Measurements from ENCODE around the gene HLA-DMB. TPM values are rescaled to one million over a fixed set of nuclear protein-coding genes. Genes with fewer than 3 reads are reported as not detected.
A peak's percentile ranks its signal among the peaks of the same experiment; 100 is the strongest.

HLA-DMB gene
- total RNA-seq = 10 to 100 TPM; 15.0 to 30.2 (median 18.1) TPM

DNA sequence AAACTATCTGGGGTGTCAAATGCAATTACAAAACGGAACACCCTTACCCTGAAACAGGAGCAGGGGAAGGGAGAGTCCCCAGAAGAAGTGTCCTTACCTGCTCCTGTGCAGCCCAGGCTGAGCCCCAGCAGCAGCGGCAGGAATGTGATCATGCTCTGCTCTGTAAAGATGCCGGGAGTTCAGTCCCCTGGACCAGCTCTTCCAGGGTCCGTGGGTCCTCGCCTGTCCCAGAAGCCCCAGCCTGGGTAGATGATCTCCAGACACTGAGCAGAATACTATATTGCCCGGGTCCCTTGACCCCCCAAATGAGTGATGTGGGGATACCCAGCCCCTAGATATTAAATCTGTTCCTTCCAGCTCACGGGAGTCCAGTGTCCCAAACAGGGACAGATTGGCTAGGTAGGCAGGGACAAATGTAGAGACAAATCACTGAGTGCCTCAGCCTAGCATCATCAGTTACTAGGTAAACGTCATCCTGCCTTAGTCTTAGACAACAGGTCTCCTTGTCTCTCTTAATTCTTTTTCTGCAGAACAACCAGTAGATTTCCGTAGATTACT is at the start of gene HLA-DMB:
Gene HLA-DMB (minus strand): TSS at position 373 of the 558 bp plus-strand sequence. CDS start 221 bp downstream, at position 152.
- peaks cover 5% of the 10 kb centered on the region for H3K27me3 ChIP-seq
- H3K27ac ChIP-seq = peak within 1 kb of the TSS; percentile 39
- no peak for TF ChIP-seq EP300 (IDR thresholded peaks at IDR 0.05)
- TF ChIP-seq POLR2AphosphoS5 (IDR thresholded peaks at IDR 0.05) = no peak
- TF ChIP-seq, protein P1, sequence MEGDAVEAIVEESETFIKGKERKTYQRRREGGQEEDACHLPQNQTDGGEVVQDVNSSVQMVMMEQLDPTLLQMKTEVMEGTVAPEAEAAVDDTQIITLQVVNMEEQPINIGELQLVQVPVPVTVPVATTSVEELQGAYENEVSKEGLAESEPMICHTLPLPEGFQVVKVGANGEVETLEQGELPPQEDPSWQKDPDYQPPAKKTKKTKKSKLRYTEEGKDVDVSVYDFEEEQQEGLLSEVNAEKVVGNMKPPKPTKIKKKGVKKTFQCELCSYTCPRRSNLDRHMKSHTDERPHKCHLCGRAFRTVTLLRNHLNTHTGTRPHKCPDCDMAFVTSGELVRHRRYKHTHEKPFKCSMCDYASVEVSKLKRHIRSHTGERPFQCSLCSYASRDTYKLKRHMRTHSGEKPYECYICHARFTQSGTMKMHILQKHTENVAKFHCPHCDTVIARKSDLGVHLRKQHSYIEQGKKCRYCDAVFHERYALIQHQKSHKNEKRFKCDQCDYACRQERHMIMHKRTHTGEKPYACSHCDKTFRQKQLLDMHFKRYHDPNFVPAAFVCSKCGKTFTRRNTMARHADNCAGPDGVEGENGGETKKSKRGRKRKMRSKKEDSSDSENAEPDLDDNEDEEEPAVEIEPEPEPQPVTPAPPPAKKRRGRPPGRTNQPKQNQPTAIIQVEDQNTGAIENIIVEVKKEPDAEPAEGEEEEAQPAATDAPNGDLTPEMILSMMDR (IDR thresholded peaks at IDR 0.05) = no peak
- no peak for TF ChIP-seq POLR2A (IDR thresholded peaks at IDR 0.05)
- H3K4me3 ChIP-seq = peak within 1 kb of the TSS; percentile 52
- no peak for DNase-seq (ENCODE audit: low spot score in 2 of 2)
- no peaks in the 10 kb centered on the region for H3K9me3 ChIP-seq
- H3K4me1 ChIP-seq = peaks cover 10% of the 10 kb centered on the region
- no peaks in the 10 kb centered on the region for H3K36me3 ChIP-seq
- 13% methylated on average over 9 of the region's 9 CpGs for WGBS

- Histone ChIP-seq H3K36me3 (no peaks in the 10 kb centered on the region), H3K27me3 (peaks cover 10% of the 10 kb centered on the region), H3K4me3 (no peak overlapping the region), H3K27ac (no peak overlapping the region), H3K9me3 (no peaks in the 10 kb centered on the region), H3K4me1 (peaks cover 6% of the 10 kb centered on the region)
- TF ChIP-seq, protein P1 (IDR thresholded peaks at IDR 0.05) = no peak
- TF ChIP-seq EP300 (IDR thresholded peaks at IDR 0.05) (no peak), POLR2A (IDR thresholded peaks at IDR 0.05) (no peak), POLR2AphosphoS5 (IDR thresholded peaks at IDR 0.05) (no peak)
- WGBS = 95% methylated on average over 1 of the region's 1 CpG
- DNase-seq (ENCODE audit: low spot score in 2 of 2) = no peak
Observed at GRCh38 chr6:32989368-32989767, 48.5 kb upstream of the HLA-DMB start.

DNA sequence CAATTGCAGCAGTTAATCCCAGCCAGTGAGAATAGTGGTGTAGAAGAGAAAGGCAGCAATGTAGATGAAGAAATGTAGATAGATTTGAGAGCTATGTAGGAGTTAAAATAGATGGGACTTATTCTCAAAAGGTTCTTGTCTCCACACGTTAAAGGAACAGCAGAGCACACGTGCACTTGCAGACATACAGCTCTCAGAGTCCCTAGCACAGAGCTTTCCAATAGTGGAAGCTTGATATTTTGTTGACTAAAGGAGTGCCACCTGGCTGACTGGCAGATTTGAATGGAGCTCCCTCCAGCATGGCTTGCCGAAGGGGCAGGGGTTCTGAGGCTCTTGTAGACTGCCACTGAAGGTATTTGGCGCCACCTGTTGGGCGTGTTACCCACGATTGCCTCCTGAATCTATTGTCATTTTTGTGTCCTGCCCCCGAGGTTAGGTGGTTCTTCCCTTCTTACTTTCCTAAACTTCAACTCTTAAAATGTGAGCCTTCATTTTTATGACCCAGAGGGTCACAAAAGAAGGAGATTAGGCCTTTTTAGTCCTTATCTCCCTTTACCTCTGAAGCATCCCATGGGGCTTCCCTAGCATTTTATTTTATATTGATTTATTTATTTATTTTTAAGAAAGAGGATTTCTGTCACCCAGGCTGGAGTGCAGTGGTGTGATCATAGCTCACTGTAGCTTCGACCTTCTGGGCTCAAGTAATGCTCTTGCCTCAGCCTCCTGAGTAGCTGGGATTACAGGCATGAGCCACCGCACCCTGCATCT is 44.0 kb upstream of the HLA-DMB start:
- Histone ChIP-seq H3K36me3 (peaks cover 26% of the 10 kb centered on the region), H3K4me1 (peaks cover 15% of the 10 kb centered on the region), H3K27ac (no peak overlapping the region), H3K27me3 (no peaks in the 10 kb centered on the region), H3K4me3 (no peak overlapping the region), H3K9me3 (no peaks in the 10 kb centered on the region)
- TF ChIP-seq, protein P1 (IDR thresholded peaks at IDR 0.05) = peak; percentile 75 to 85
- no peak for TF ChIP-seq POLR2A (IDR thresholded peaks at IDR 0.05)
- DNase-seq (ENCODE audit: low spot score in 2 of 2) = peak; percentile 92 to 97
- WGBS = 12% methylated on average over 9 of the region's 9 CpGs

DNA sequence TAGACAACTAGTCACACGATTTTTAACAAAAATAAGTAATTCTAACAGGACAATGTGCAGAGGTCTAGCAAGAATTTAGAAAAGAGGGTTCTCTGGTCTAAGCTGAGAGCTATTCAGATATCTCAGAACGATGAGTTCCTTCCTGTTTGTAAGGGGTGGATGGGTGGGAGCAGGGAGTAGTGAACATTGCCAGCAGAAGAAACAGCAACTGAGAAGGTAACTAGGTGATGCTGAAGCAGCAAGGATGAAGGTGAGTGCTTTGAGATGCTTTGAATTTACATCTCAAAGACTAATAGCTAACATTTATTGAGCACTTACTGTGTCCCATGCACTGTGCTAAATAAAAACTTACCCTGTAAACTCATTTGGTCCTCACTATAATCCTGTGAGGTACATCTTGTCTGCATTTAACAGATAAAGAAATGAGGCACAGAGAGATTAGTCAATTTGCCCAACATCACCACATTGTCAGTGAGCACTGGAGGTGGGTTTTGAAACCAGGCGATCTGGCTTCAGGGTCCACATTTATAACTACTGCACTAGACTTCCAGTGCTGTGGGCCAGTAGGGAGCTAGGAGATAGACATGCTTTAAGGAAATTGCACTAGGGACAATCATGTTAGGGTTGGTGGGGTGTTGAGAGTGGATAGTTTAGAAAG is 43.3 kb upstream of the HLA-DMB start:
- Histone ChIP-seq H3K4me1 (peaks cover 15% of the 10 kb centered on the region), H3K9me3 (no peaks in the 10 kb centered on the region), H3K36me3 (peaks cover 33% of the 10 kb centered on the region), H3K27ac (no peak overlapping the region), H3K4me3 (no peak overlapping the region), H3K27me3 (no peaks in the 10 kb centered on the region)
- DNase-seq (ENCODE audit: low spot score in 2 of 2) = no peak
- TF ChIP-seq POLR2A (IDR thresholded peaks at IDR 0.05) (no peak), EP300 (IDR thresholded peaks at IDR 0.05) (no peak), POLR2AphosphoS5 (IDR thresholded peaks at IDR 0.05) (no peak)
- TF ChIP-seq, protein P1 (IDR thresholded peaks at IDR 0.05) = no peak
- 51% methylated on average over 3 of the region's 3 CpGs for WGBS

DNA sequence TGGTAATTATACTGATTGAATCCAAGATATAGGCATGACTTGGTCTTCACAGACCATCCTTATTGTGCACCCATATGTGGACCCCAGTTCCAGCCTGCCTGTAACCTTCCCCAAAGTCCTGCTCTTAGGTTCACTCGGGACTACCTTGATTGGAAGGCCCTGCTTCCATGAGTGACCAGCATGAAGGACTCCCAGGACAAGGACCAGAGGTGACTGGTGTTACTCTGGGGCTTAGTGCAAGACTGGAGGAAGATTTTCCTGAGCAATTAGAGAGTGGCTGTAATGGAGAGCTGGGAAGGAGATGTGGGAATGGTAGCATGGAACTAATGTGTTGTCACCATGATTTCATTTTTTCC is 42.6 kb upstream of the HLA-DMB start:
- Histone ChIP-seq H3K36me3 (peaks cover 39% of the 10 kb centered on the region), H3K4me3 (no peak overlapping the region), H3K4me1 (peaks cover 15% of the 10 kb centered on the region), H3K9me3 (no peaks in the 10 kb centered on the region), H3K27ac (no peak overlapping the region), H3K27me3 (no peaks in the 10 kb centered on the region)
- TF ChIP-seq POLR2A (IDR thresholded peaks at IDR 0.05) (no peak), POLR2AphosphoS5 (IDR thresholded peaks at IDR 0.05) (no peak), EP300 (IDR thresholded peaks at IDR 0.05) (no peak)
- TF ChIP-seq, protein P1 (IDR thresholded peaks at IDR 0.05) = no peak
- DNase-seq (ENCODE audit: low spot score in 2 of 2) = no peak
- WGBS = 83% methylated on average over 1 of the region's 1 CpG
